ENCODE data around the gene DUOX2. TPM values are rescaled to one million over a fixed set of nuclear protein-coding genes. Genes with fewer than 3 reads are reported as not detected.
"Not testable (repeated sequence)": the region's sequence is repeated elsewhere in the genome, so short reads cannot be mapped to it uniquely, and the experiment has no call there.

Gene DUOX2
- total RNA-seq, 4 donors from 2014 or later: 3.5 to 11.0 (median 3.9) TPM

DNA sequence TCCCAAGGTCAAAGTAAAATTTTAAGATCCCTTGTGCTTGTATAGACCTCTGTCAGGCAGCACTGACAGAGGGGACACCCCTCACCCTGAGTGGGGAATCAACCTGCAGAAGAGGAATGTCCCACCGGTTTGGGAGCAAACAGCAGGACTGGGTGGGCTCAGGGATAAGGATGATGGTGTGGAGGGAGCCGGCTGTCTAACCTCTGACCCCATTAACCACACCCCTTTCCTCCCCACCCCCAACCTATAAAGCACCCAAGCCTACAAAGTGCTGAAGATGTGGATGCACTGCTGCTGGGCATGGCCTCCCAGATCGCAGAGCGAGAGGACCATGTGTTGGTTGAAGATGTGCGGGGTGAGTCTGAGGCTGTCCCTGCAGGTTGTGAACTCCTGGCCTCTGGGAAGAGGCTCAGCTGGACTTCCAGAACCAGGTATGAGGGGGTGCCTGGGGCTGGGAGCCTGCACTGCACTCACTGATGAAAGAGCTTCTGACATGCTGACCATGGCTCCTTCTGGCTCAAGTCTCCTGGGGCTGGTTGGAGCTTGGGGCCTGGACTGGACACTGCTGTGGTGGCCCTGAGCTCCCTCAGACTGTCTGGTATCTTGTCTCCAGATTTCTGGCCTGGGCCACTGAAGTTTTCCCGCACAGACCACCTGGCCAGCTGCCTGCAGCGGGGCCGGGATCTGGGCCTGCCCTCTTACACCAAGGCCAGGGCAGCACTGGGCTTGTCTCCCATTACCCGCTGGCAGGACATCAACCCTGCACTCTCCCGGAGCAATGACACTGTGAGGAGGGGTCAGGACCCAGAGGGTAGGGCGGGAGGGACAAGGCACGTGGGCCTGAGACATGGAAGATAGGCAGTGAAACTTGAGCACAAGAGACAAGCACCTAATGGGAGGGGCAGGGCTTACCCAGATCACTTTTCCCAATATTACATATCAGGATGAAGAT is 25.1 kb upstream of the DUOX2 start:
- intact Hi-C loops (cut with DNase I; ENCODE audit: low total_unique reads): no loop called here
- no peak for DNase-seq (ENCODE audit: low spot score in 2 of 2)
- 78 to 85% methylated on average over 12 of the region's 12 CpGs for WGBS, 2 donors
- no peak for TF ChIP-seq POLR2A (IDR thresholded peaks at IDR 0.05)
- TF ChIP-seq, protein P1, sequence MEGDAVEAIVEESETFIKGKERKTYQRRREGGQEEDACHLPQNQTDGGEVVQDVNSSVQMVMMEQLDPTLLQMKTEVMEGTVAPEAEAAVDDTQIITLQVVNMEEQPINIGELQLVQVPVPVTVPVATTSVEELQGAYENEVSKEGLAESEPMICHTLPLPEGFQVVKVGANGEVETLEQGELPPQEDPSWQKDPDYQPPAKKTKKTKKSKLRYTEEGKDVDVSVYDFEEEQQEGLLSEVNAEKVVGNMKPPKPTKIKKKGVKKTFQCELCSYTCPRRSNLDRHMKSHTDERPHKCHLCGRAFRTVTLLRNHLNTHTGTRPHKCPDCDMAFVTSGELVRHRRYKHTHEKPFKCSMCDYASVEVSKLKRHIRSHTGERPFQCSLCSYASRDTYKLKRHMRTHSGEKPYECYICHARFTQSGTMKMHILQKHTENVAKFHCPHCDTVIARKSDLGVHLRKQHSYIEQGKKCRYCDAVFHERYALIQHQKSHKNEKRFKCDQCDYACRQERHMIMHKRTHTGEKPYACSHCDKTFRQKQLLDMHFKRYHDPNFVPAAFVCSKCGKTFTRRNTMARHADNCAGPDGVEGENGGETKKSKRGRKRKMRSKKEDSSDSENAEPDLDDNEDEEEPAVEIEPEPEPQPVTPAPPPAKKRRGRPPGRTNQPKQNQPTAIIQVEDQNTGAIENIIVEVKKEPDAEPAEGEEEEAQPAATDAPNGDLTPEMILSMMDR (IDR thresholded peaks at IDR 0.05): no peak
- H3K4me3 ChIP-seq (ENCODE audit: low read depth, poor library complexity, severe bottlenecking): no peak overlapping the region

DNA sequence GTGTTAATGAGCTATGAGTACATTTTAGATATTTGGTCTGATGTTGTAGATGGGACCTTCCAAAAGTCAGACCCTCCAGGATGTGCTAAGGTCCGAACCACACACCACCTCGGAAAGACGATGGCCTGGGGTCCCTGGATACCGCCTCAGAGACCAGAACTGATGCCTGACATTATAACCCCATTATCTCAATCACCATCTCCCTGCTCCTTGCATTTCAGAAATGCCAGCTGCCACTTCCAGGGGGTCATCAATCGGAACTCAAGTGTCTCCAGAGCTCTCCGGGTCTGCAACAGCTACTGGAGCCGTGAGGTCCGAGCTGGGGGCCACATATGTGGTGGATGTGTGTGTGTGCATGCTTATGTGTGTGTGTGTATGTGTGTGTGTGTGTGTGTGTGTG is 23.7 kb upstream of the DUOX2 start:
- 86 to 93% methylated on average over 8 of the region's 8 CpGs for WGBS, 2 donors
- intact Hi-C loops (cut with DNase I; ENCODE audit: low total_unique reads): no loop called here
- TF ChIP-seq, protein P1 (IDR thresholded peaks at IDR 0.05): no peak
- no peak for TF ChIP-seq POLR2A (IDR thresholded peaks at IDR 0.05)
- H3K4me3 ChIP-seq (ENCODE audit: low read depth, poor library complexity, severe bottlenecking): no peak overlapping the region
- no peak for DNase-seq (ENCODE audit: low spot score in 2 of 2)

DNA sequence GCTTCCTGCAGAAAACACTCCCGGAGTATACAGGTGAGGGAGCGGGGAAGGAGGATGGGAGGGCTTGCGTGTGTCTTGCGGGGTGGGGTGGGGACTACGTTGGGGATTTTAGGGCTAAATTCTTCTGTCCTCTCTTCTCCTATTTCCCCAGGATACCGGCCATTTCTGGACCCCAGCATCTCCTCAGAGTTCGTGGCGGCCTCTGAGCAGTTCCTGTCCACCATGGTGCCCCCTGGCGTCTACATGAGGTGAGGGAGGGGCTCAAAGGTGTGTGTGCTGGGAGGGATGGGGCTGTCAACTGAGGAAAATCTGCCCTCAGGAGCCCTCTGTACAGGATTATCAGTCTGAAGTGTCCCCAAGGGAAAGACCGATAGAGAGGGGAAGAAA is 22.4 kb upstream of the DUOX2 start:
- no peak overlapping the region for H3K4me3 ChIP-seq (ENCODE audit: low read depth, poor library complexity, severe bottlenecking)
- 59 to 61% methylated on average over 10 of the region's 10 CpGs for WGBS, 2 donors
- TF ChIP-seq, protein P1 (IDR thresholded peaks at IDR 0.05): no peak
- no peak for TF ChIP-seq POLR2A (IDR thresholded peaks at IDR 0.05)
- DNase-seq (ENCODE audit: low spot score in 2 of 2): no peak
- intact Hi-C loops (cut with DNase I; ENCODE audit: low total_unique reads): no loop called here

DNA sequence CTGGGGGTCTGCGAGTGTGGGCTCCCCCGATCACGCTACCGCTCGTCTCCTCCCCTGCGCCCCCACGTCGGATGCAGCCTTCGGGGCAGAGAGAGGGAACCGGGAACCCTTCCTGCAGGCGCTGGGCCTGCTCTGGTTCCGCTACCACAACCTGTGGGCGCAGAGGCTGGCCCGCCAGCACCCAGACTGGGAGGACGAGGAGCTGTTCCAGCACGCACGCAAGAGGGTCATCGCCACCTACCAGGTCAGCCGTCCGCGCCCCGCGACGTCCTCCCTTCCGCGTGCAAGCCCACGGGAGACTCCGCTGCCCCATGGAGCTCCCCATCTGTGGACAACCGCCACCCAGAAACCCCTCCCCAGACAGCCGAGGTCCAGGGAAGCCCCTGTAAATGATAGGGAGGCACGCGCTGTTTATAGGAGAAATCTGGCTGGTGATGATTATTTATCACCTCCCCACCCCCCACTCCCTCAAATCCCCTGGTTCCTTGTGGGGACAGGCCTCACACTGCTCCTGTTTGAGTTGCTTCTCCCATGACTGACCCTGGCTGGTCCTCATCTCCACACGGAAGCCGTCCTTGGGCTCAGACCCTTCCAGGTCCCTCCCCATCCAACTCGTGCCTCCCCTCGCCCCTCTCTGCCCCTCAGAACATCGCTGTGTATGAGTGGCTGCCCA is 21.9 kb upstream of the DUOX2 start:
- 60 to 66% methylated on average over 8 to 9 of the region's 37 CpGs for WGBS, 2 donors
- H3K4me3 ChIP-seq (ENCODE audit: low read depth, poor library complexity, severe bottlenecking); DNase-seq (ENCODE audit: low spot score in 2 of 2); intact Hi-C loops (cut with DNase I; ENCODE audit: low total_unique reads): not testable (repeated sequence)

DNA sequence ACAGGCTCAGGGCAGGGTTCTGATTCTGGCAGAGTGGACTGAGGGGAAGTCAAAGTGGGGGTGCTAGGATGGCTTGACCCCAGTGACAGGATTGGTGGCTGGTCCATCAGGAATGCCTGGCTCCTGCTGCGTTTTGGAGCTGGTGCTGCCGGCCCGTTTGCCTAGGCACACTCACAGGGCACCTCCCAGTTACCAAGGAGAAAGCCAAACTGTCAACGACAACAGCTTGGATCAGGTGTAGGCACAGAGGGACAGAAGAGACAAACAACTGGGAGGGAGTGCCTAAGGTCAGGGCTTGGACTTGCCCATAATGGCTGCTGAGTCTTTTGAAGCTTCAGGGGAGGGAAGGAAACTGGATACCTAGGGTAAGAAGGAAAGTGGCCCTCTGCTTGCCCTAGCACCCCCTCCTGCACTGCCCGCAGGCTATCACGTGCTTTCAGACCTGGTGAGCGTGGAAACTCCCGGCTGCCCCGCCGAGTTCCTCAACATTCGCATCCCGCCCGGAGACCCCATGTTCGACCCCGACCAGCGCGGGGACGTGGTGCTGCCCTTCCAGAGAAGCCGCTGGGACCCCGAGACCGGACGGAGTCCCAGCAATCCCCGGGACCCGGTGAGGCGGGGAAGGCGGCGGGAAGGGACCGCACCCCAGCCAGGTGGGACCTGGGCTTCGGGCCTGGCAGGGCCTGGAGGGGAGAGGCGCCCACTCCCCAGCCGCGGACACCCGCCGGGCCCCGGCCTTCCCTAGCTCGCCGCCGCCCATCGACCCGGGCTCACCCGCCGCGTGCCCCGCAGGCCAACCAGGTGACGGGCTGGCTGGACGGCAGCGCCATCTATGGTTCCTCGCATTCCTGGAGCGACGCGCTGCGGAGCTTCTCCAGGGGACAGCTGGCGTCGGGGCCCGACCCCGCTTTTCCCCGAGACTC is 21.0 kb upstream of the DUOX2 start:
- no peak overlapping the region for H3K4me3 ChIP-seq (ENCODE audit: low read depth, poor library complexity, severe bottlenecking)
- TF ChIP-seq POLR2A (IDR thresholded peaks at IDR 0.05): no peak
- TF ChIP-seq, protein P1 (IDR thresholded peaks at IDR 0.05): no peak
- intact Hi-C loops (cut with DNase I; ENCODE audit: low total_unique reads): no loop called here
- WGBS, 2 donors: 35 to 42% methylated on average over 40 to 45 of the region's 57 CpGs
- DNase-seq (ENCODE audit: low spot score in 2 of 2): no peak

All from lower leg skin (tissue), 4 donors.